Activated T-cell treated with anti-CD3 and anti-CD28 coated beads, Interleukin-2, amount 50 U/mL, for 4 hours (primary cell): ENCODE data around the gene SRPX. TPM values are rescaled to one million over a fixed set of nuclear protein-coding genes. Genes with fewer than 3 reads are reported as not detected.

Experiments
- ATAC-seq, 2 donors: fragments of 200-7000 bp; cut with Tn5 transposase; one replicate each; pipeline ENCODE4 v1.10.0; 2021
- DNase-seq: peaks from one replicate; pipeline ENCODE4 v3.0.0-alpha.2; 2020
- H3K27me3 Mint-ChIP-seq: one replicate; pipeline ENCODE4 v1.8.0; 2021; ENCODE audit warnings: low read depth, mixed read lengths
- H3K36me3 Mint-ChIP-seq: one replicate; pipeline ENCODE4 v1.8.0; 2022; ENCODE audit warnings: mixed read lengths; ENCODE audit not compliant: insufficient read depth
- H3K4me1 Mint-ChIP-seq: one replicate; pipeline ENCODE4 v1.8.0; 2021; ENCODE audit warnings: low read depth, mixed read lengths
- H3K4me3 Mint-ChIP-seq: one replicate; pipeline ENCODE4 v1.8.0; 2021; ENCODE audit warnings: mild to moderate bottlenecking, moderate library complexity, mixed read lengths
- H3K9me3 Mint-ChIP-seq: one replicate; pipeline ENCODE4 v1.8.0; 2021; ENCODE audit warnings: mixed read lengths
- total RNA-seq, 3 donors: library from RNA; stranded (reverse); gene quantifications; one replicate each; pipeline ENCODE4 v1.2.1, GENCODE V29; 2021

Gene SRPX
- total RNA-seq, 3 donors from 2014 or later = 0.13 TPM; not detected in 2

GRCh38 chrX:38103857-38104812 is 116.5 kb downstream of the SRPX start:
- Mint-ChIP-seq H3K9me3 (peaks cover 2% of the 10 kb centered on the region), H3K27me3 (no peaks in the 10 kb centered on the region), H3K4me1 (no peaks in the 10 kb centered on the region), H3K4me3 (no peak overlapping the region), H3K36me3 (no peaks in the 10 kb centered on the region)
- no peak for DNase-seq
- ATAC-seq = no peak

DNA sequence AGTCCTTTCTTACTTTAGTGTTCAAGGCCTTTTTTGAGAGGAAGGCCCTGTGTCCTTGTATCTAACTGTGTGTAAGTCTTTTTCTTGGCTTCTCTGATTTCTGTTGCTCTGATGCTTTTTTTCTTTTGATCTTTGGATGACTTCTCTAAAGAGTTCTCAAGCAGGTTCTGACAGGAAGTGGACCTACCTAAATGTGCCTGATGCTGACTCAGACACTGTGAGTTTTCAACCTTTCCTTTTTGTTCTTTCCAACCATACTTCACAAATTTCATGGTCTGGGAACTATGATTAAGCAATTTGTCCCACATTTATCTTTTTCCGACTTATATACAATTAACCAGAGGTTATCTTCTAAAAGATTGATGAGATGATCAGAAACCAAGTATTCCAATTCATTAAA is 117.8 kb downstream of the SRPX start:
- no peak overlapping the region for H3K4me3 Mint-ChIP-seq
- no peaks in the 10 kb centered on the region for H3K36me3 Mint-ChIP-seq
- no peaks in the 10 kb centered on the region for H3K4me1 Mint-ChIP-seq
- ATAC-seq (no peak), DNase-seq (no peak)
- H3K27me3 Mint-ChIP-seq = no peaks in the 10 kb centered on the region
- peaks cover 7% of the 10 kb centered on the region for H3K9me3 Mint-ChIP-seq

- no peak overlapping the region for H3K4me3 Mint-ChIP-seq
These were observed 118.4 kb downstream of the SRPX start for GRCh38 chrX:38102240-38102639.

GRCh38 chrX:38099688-38100087 is 121.0 kb downstream of the SRPX start:
- Mint-ChIP-seq H3K27me3 (no peaks in the 10 kb centered on the region), H3K4me3 (no peak overlapping the region), H3K36me3 (no peaks in the 10 kb centered on the region), H3K9me3 (peaks cover 7% of the 10 kb centered on the region), H3K4me1 (peaks cover 2% of the 10 kb centered on the region)
- ATAC-seq (no peak), DNase-seq (no peak)

More at GRCh38 chrX:38102240-38102639, 118.4 kb downstream of the SRPX start:
- DNase-seq = no peak
- no peaks in the 10 kb centered on the region for H3K27me3 Mint-ChIP-seq
- H3K9me3 Mint-ChIP-seq = peaks cover 7% of the 10 kb centered on the region
- no peak for ATAC-seq
- no peaks in the 10 kb centered on the region for H3K36me3 Mint-ChIP-seq
- no peaks in the 10 kb centered on the region for H3K4me1 Mint-ChIP-seq

Other genes with a start within 250 kb of the SRPX start
- under 1 TPM in 1 of 3 donors, not detected in 2; 0.05 TPM for gene SYTL5, start 214.3 kb downstream of the SRPX start, total RNA-seq
- gene RPGR, start 106.6 kb upstream of the SRPX start, total RNA-seq = 10 to 100 TPM in 1 of 3 donors, 1 to 10 TPM in 2; 8.4 to 10.6 (median 9.2) TPM
- gene OTC, start 131.7 kb upstream of the SRPX start, total RNA-seq = not detected